NOMO-1 (cell line): Measurements from ENCODE around the gene CLTC.

Experiments
- DNase-seq, 2 experiments: peaks; one replicate each; lab custom pipeline; 2025; ENCODE audit not compliant: unreplicated experiment in 2 of 2; lab: John Stamatoyannopoulos, UW

The CLTC gene

GRCh38 chr17:59633658-59634359 is 14.1 kb downstream of the CLTC start:
- no peak for DNase-seq

- no peak for DNase-seq
Observed at GRCh38 chr17:59634632-59635541, 15.2 kb downstream of the CLTC start.

- no peak for DNase-seq
Observed at GRCh38 chr17:59637611-59638310, 18.1 kb downstream of the CLTC start.

DNA sequence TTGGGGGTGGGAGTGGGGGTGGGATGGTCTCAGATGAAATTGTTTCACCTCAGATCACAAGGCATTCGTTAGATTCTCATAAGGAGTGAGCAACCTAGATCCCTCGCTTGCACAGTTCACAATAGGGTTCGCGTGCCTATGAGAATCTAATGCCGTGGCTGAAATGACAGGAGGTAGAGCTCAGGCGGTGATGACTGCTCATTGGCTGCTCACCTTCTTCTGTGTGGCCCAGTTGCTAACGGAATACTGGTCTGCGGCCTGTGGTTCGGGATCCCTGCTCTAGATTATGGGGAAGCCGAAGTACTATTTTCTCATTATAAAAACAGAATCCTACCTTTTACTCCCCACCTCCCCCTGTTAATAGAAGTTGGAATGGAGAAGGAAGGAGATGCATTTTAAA is 18.9 kb downstream of the CLTC start:
- no peak for DNase-seq

DNA sequence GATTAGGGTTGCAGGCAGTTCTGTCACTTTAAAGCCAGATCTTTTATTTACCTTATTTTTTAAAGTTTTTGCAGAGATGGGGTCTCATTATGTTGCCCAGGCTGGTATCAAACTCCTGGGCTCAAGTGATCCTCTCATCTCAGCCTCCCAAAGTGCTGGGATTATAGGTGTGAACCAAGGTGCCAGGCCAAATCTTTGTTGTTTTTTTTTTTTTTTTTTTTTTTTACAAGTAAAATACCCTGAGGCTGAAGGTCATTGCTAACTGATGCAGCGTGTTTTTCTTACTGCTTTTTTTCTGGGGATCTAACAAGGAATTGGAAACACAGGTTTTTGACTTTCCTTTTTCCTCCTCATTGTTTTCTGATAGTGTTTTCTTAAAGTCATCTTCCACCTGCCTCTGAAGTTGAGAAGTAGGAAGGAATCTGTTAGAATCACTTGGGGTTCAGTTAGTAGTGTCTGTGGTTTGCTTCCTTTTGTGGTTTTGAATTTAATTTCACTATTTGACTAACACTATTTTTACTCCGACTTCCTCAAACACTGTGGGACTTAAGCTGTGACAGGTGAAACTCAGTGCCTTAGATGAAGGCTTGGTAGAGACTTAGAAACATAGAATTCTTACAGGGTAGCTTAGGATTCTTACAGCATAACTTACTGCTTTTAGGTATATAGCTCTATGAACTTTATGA is 22.2 kb downstream of the CLTC start:
- DNase-seq: peak; percentile 50 to 90

DNA sequence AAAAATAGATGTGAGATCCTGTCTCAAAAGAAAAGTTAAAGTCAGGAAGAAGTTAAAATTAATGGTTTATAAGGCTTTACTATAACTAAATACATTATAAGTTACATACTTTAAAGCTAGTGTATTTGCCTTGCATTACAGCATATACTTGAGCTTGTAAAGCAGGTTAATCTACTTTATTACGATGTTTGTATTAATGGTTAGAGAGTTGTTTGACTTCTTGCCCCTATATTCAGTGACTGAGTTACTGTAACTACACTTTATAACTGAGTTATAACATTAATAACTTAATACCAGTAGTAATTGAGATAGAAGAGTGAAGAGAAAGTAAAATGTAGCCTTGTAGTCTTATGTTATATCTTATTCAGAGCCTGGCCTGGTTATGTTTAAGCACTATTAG is 22.9 kb downstream of the CLTC start:
- no peak for DNase-seq

DNA sequence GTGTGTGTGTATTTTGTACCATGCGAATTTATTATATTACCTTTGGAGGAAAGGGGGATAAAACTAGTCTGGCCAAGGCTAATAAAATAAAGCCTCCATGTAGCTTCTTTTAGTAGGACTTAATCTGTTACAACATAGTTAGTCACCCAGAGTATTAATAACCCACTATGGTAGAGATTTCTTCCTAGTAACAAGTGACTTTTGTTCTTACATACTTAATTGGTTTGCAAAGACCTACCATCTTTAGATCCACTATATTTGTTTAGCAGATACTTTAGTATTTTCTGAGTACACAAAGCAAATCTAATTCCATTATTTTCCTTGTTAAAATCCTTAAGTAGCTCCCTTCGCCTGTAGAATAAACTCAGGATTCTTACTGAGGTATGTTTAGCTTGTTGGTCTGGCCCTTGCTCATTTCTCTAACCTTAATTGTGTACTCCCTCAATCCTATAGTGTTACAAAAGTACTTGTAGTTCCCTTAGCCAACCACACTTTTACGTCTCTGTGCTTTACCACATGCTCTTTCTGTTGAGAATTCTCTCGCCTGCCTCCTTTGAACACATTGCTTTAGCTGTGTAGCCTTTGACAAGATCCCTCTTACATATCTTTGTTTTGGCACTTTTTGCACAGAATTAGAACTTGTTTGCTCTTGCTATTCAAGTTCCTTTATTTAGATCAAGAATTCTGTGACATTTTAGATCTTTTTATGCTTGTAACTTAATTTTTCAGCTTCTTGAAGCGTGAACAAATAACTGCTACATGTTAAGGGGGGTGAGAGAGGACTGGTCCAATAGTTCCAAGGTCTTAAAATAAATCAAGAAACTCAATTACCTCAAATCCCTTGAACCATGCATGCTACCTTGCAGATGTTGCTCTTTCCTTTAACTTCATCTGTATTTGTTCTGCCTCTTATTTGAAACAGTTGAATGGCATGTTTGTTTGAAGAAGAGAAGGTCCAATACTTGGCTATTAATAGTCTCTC is 23.8 kb downstream of the CLTC start:
- peak; percentile 10 to 53 for DNase-seq

- no peak for DNase-seq
Observed at GRCh38 chr17:59647288-59647687, 27.6 kb downstream of the CLTC start.

GRCh38 chr17:59649886-59650285 is 30.2 kb downstream of the CLTC start:
- DNase-seq: no peak

DNA sequence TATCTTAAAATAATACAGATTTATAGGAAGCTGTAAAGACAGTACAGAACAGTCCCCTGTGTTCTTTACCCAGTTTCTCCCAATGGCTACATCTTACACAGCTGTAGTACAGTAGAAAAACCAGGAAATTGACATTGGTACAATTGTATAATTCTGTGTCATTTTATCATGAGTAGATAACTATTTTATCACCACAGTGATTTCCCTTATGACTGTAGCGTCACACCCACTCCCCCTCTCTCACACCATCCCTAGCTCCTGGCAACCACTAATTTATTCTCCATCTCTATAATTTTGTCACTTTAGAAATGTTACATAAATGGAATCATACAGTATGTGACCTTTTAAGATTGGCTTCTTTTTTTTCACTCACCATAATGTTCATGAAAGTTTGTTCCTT is 30.9 kb downstream of the CLTC start:
- no peak for DNase-seq

GRCh38 chr17:59651346-59651745 is 31.7 kb downstream of the CLTC start:
- no peak for DNase-seq

- no peak for DNase-seq
Observed at GRCh38 chr17:59652119-59652518, 32.4 kb downstream of the CLTC start.

GRCh38 chr17:59656624-59657023 is 36.9 kb downstream of the CLTC start:
- peak; percentile 78 to 79 for DNase-seq

DNA sequence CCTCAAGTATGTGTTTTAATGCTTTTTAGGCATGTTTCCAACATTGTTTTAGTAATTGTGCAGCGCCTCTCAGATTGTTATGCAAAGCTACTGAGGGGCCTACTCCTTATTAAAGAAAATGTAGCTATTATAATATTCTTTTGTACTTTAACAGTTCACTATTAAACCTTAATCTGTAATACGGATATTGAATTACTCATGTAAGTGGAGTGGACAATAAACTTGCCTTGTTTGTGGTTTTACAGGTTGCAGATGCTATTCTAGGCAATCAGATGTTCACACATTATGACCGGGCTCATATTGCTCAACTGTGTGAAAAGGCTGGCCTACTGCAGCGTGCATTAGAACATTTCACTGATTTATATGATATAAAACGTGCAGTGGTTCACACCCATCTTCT is 46.5 kb downstream of the CLTC start:
- peak; percentile 6 to 58 for DNase-seq

- DNase-seq: peak; percentile 5 to 28
Observed at GRCh38 chr17:59668816-59669215, 49.1 kb downstream of the CLTC start.

- no peak for DNase-seq
Observed at GRCh38 chr17:59669411-59669810, 49.7 kb downstream of the CLTC start.

- no peak for DNase-seq
Observed at GRCh38 chr17:59669944-59670343, 50.2 kb downstream of the CLTC start.

DNA sequence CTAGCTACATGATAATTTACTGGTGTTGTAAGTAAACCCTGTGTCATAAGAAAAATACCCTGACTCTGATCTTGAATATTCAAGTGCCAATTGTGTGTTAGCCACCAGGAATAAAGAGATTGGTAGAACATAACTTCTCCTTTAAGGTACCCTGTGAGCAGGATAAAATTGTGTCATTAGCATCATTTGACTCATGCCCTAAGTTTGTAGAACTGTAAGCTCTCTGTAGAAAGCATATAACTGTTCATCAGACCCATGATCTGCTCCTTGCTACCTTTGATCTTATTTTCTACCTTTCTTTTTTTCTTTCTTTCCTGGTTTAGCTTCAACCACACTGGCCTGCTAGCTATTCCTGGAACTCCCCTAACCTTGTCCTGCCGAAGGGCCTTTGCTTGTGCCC is 51.7 kb downstream of the CLTC start:
- DNase-seq: no peak

DNA sequence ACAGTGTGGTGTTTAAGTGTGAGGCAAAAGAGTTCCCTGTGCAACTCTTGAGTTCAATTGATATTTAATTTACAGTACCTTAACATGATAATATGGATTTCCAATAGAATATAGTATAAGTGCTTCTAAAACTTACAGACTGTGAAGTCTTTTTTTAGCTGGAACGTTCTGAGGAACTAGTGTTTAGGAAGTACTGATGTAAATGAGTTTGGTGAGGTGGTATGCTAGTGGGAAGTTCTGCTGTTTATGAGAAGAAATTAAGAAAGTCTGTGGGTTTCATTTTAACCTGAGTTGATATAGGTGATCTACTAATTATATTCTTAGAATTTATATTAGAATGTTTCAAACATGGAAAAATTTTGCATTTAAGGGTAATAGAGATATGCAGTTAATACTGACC is 55.5 kb downstream of the CLTC start:
- DNase-seq: peak in 1 of 2 experiments; percentile 7

DNA sequence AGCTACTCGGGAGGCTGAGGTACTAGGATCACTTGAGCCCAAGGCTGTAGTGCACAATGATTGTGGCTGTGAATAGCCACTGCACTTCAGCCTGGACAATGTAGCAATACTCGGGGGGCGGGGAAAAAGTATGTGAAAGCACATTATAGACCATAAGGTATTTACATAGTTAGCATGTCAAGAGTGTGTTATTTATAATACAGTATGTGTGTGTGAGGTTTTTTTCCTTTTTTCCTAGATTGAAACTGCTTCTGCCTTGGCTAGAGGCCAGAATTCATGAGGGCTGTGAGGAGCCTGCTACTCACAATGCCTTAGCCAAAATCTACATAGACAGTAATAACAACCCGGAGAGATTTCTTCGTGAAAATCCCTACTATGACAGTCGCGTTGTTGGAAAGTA is 57.0 kb downstream of the CLTC start:
- DNase-seq: no peak
